Tibial nerve (tissue), 3 donors: ENCODE data around the gene CAB39.

ENCODE experiments used
- CTCF ChIP-seq, 5 experiments: fragments of 200-600 bp in 3 of 5; fragments of 450-650 bp in 2 of 5; sonication (generic) in 3 of 5; IDR thresholded peaks; one replicate each; pipeline ENCODE4 v1.5.1; 2016 to 2019; ENCODE audit warnings: antibody characterized with exemption in 5 of 5, mild to moderate bottlenecking in 3 of 5, moderate library complexity in 2 of 5
- POLR2A ChIP-seq, 2 donors: fragments of 450-650 bp; IDR thresholded peaks; one replicate each; pipeline ENCODE4 v1.6.1; 2017; ENCODE audit warnings: antibody characterized with exemption in 2 of 2, mild to moderate bottlenecking in 2 of 2, moderate library complexity in 2 of 2

- peak; percentile 50 to 71 (median 64) for TF ChIP-seq CTCF (IDR thresholded peaks at IDR 0.05)
- TF ChIP-seq POLR2A (IDR thresholded peaks at IDR 0.05), result no peak
Observed at GRCh38 chr2:230849633-230850357, 137.2 kb downstream of the CAB39 start.
